Measurements from ENCODE around the gene SULF2. TPM values are rescaled to one million over a fixed set of nuclear protein-coding genes. Genes with fewer than 3 reads are reported as not detected.

Gene SULF2
- total and polyA plus RNA-seq, 3 donors from 2014 or later, result 61.5 to 117 (median 95.6) TPM

GRCh38 chr20:47711046-47711752 is 74.1 kb downstream of the SULF2 start:
- intact Hi-C loops (cut with DNase I; ENCODE audit: low total_unique reads), result no loop called here
- Histone ChIP-seq H3K4me3 (no peak overlapping the region), H3K27ac (no peak overlapping the region), H3K27me3 (no peaks in the 10 kb centered on the region), H3K4me1 (peaks cover 37% of the 10 kb centered on the region), H3K9me3 (no peaks in the 10 kb centered on the region), H3K36me3 (ENCODE audit: low read depth, missing control alignments) (no peaks in the 10 kb centered on the region)
- 38 to 59% methylated on average over 6 to 19 of the region's 19 CpGs for WGBS, 2 donors
- peak; percentile 73 for DNase-seq
- TF ChIP-seq POLR2A (IDR thresholded peaks at IDR 0.05), result no peak
- TF ChIP-seq CTCF (IDR thresholded peaks at IDR 0.05), result no peak

- TF ChIP-seq CTCF (IDR thresholded peaks at IDR 0.05), result no peak
- TF ChIP-seq POLR2A (IDR thresholded peaks at IDR 0.05), result no peak
- H3K4me1 ChIP-seq, result peaks cover 39% of the 10 kb centered on the region
Measured at GRCh38 chr20:47710665-47711045, 74.6 kb downstream of the SULF2 start.

GRCh38 chr20:47708953-47709833 is 76.1 kb downstream of the SULF2 start:
- intact Hi-C loops (cut with DNase I; ENCODE audit: low total_unique reads), result no loop called here
- Histone ChIP-seq H3K4me3 (no peak overlapping the region), H3K27ac (no peak overlapping the region), H3K9me3 (no peaks in the 10 kb centered on the region), H3K4me1 (peaks cover 47% of the 10 kb centered on the region), H3K36me3 (ENCODE audit: low read depth, missing control alignments) (no peaks in the 10 kb centered on the region), H3K27me3 (no peaks in the 10 kb centered on the region)
- WGBS, 2 donors, result 73 to 75% methylated on average over 10 of the region's 10 CpGs
- no peak for TF ChIP-seq CTCF (IDR thresholded peaks at IDR 0.05)
- no peak for TF ChIP-seq POLR2A (IDR thresholded peaks at IDR 0.05)
- DNase-seq, result no peak

More at GRCh38 chr20:47710665-47711045, 74.6 kb downstream of the SULF2 start:
- intact Hi-C loops (cut with DNase I; ENCODE audit: low total_unique reads), result no loop called here
- H3K9me3 ChIP-seq, result no peaks in the 10 kb centered on the region
- no peak overlapping the region for H3K27ac ChIP-seq
- H3K36me3 ChIP-seq (ENCODE audit: low read depth, missing control alignments), result no peaks in the 10 kb centered on the region
- H3K4me3 ChIP-seq, result no peak overlapping the region
- DNase-seq, result no peak
- 70 to 74% methylated on average over 6 to 10 of the region's 10 CpGs for WGBS, 2 donors
- no peaks in the 10 kb centered on the region for H3K27me3 ChIP-seq

GRCh38 chr20:47708140-47708807 is 77.0 kb downstream of the SULF2 start:
- peaks cover 45% of the 10 kb centered on the region for H3K4me1 ChIP-seq
- no peak overlapping the region for H3K4me3 ChIP-seq
- no peaks in the 10 kb centered on the region for H3K27me3 ChIP-seq
- 60 to 64% methylated on average over 10 of the region's 10 CpGs for WGBS, 2 donors
- TF ChIP-seq POLR2A (IDR thresholded peaks at IDR 0.05) (no peak), CTCF (IDR thresholded peaks at IDR 0.05) (no peak)
- intact Hi-C loops (cut with DNase I; ENCODE audit: low total_unique reads), result no loop called here
- DNase-seq, result no peak
- H3K27ac ChIP-seq, result no peak overlapping the region
- no peaks in the 10 kb centered on the region for H3K36me3 ChIP-seq (ENCODE audit: low read depth, missing control alignments)
- H3K9me3 ChIP-seq, result no peaks in the 10 kb centered on the region

All from testis (tissue), 3 donors.